Measurements from ENCODE around the gene ZNF512. TPM values are rescaled to one million over a fixed set of nuclear protein-coding genes. Genes with fewer than 3 reads are reported as not detected.

The ZNF512 gene
- total and polyA plus RNA-seq, 2 experiments from 2014 or later: 16.1 to 16.7 TPM

DNA sequence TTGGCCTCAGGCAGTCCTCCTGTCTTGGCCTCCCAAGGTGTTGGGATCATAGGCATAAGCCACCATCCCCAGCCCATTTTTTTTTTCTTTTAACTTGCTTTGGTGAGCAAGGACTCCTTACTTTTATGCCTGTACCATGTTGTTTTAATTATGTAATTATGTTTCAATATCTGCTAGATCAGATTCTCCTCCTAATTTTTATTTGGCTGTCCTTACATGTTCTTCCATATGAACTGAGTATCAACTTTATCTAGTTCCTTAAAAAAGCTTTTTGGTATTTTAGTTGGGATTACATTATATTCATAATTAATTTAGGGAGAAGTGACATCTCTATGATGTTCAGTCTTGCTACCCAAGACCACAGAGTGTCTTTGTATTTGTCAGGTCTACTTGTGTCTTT, 62.4 kb downstream of the ZNF512 start:
- Histone ChIP-seq H2AFZ (no peak overlapping the region), H3K27ac (no peak overlapping the region), H3K79me2 (ENCODE audit: insufficient read depth) (no peaks in the 10 kb centered on the region), H3K9ac (no peak overlapping the region), H3F3A (ENCODE audit: insufficient read depth) (peaks cover 29% of the 10 kb centered on the region), H4K20me1 (ENCODE audit: insufficient read depth) (no peaks in the 10 kb centered on the region), H3K4me1 (ENCODE audit: insufficient read depth) (0 out of 2 replicates have a peak, but pooled peaks cover 5% of the 10 kb centered on the region), H3K27me3 (replicated peaks; ENCODE audit: insufficient read depth) (no peaks in the 10 kb centered on the region), H3K4me2 (ENCODE audit: unreplicated experiment) (no peak overlapping the region), H3K9me2 (ENCODE audit: insufficient read depth) (no peaks in the 10 kb centered on the region), H3K4me3 (no peak overlapping the region), H3K9me3 (ENCODE audit: low read depth) (no peaks in the 10 kb centered on the region), H3K36me3 (ENCODE audit: low read depth) (peaks cover 43% of the 10 kb centered on the region)
- no peak for DNase-seq
- TF ChIP-seq EZH2phosphoT487 (IDR thresholded peaks at IDR 0.05; ENCODE audit: insufficient read depth, low read depth) (no peak), EZH2 (IDR thresholded peaks at IDR 0.05; ENCODE audit: insufficient read depth, poor library complexity, severe bottlenecking) (no peak)
- in situ Hi-C loops (cut with MboI): no loop called here

DNA sequence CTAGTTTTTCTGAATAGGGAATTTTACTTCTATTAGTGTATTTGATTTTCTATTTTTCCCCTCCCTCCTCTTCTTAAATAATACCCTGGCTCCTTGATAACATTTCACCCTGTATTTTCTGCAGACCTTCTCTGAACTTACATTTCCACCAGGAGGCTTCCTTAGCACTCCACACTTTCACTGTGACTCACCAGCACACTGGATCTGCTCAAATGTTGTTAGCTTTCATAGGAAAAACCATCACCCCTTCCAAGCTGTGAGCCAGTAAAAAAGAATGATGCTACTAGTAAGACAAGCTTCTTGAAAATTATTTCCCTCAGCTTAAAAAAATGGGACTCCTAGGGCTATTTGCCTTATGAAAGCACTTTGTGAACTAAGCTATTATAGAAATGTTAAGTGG, 64.4 kb downstream of the ZNF512 start:
- Histone ChIP-seq H3K4me3 (no peak overlapping the region), H3K9me2 (ENCODE audit: insufficient read depth) (no peaks in the 10 kb centered on the region), H3K9me3 (ENCODE audit: low read depth) (no peaks in the 10 kb centered on the region), H3K4me1 (ENCODE audit: insufficient read depth) (0 out of 2 replicates have a peak, but pooled peaks cover 5% of the 10 kb centered on the region), H3F3A (ENCODE audit: insufficient read depth) (peaks cover 32% of the 10 kb centered on the region), H3K27me3 (replicated peaks; ENCODE audit: insufficient read depth) (no peaks in the 10 kb centered on the region), H3K9ac (no peak overlapping the region), H3K27ac (no peak overlapping the region), H3K79me2 (ENCODE audit: insufficient read depth) (no peaks in the 10 kb centered on the region), H3K36me3 (ENCODE audit: low read depth) (peaks cover 47% of the 10 kb centered on the region), H3K4me2 (ENCODE audit: unreplicated experiment) (no peak overlapping the region), H4K20me1 (ENCODE audit: insufficient read depth) (no peaks in the 10 kb centered on the region), H2AFZ (no peak overlapping the region)
- TF ChIP-seq EZH2 (IDR thresholded peaks at IDR 0.05; ENCODE audit: insufficient read depth, poor library complexity, severe bottlenecking) (no peak), EZH2phosphoT487 (IDR thresholded peaks at IDR 0.05; ENCODE audit: insufficient read depth, low read depth) (no peak)
- peak; percentile 73 for DNase-seq
- in situ Hi-C loops (cut with MboI): no loop called here

DNA sequence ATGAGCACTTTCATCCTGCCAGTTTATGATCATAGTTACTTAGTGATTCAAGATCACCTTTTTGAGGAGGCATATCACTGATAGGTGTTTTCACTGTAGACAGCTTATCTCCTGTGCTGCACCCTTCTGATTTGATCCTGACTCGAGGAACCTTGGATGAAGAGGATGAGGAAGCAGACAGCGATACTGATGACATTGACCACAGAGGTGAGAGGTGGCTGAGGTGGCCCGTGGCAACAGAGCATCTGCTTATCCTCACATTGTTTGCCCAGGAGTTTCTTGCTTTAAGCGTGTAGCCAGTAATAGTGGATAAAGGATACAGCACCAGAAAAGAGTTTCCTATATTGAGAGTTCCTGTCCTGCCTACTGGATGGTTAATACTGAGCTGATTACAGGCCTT, 64.9 kb downstream of the ZNF512 start:
- 94 to 95% methylated on average over 4 of the region's 4 CpGs for WGBS, 2 experiments (ENCODE audit: low coverage in 1 of 2, low lambda C conversion rate in 2 of 2, missing lambda C conversion rate in 2 of 2)
- in situ Hi-C loops (cut with MboI): no loop called here
- H3K36me3 ChIP-seq (ENCODE audit: low read depth): peaks cover 51% of the 10 kb centered on the region

DNA sequence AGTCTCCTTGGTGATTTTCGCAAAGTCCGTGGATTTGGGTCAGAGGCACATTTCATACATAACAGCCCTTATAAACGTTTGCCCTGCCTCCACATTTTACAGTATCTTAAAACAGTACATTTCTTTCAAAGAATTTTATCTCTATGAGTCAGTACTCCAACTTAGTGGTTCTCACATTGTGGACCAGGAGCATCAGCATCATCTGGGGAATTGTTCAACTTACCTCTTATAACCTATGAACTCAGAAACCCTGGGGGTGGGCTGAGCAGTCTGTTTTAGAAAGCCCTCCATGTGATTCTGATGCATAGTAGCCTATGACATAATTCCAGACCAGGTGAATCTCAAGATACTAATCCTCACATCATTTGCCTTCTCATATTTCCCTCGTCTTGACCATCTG, 68.2 kb downstream of the ZNF512 start:
- H3K79me2 ChIP-seq (ENCODE audit: insufficient read depth): no peaks in the 10 kb centered on the region
- peaks cover 68% of the 10 kb centered on the region for H3K36me3 ChIP-seq (ENCODE audit: low read depth)
- in situ Hi-C loops (cut with MboI): no loop called here
- TF ChIP-seq EZH2 (IDR thresholded peaks at IDR 0.05; ENCODE audit: insufficient read depth, poor library complexity, severe bottlenecking): no peak
- no peak for TF ChIP-seq EZH2phosphoT487 (IDR thresholded peaks at IDR 0.05; ENCODE audit: insufficient read depth, low read depth)
- no peaks in the 10 kb centered on the region for H3K9me2 ChIP-seq (ENCODE audit: insufficient read depth)
- H3K4me2 ChIP-seq (ENCODE audit: unreplicated experiment): no peak overlapping the region
- H3K27ac ChIP-seq: no peak overlapping the region
- no peak overlapping the region for H3K4me3 ChIP-seq
- H3K27me3 ChIP-seq (replicated peaks; ENCODE audit: insufficient read depth): no peaks in the 10 kb centered on the region
- H4K20me1 ChIP-seq (ENCODE audit: insufficient read depth): no peaks in the 10 kb centered on the region
- 0 out of 2 replicates have a peak, but pooled peaks cover 5% of the 10 kb centered on the region for H3K4me1 ChIP-seq (ENCODE audit: insufficient read depth)
- no peak overlapping the region for H3K9ac ChIP-seq
- H3F3A ChIP-seq (ENCODE audit: insufficient read depth): peaks cover 56% of the 10 kb centered on the region
- no peak overlapping the region for H2AFZ ChIP-seq
- no peaks in the 10 kb centered on the region for H3K9me3 ChIP-seq (ENCODE audit: low read depth)
- 50 to 52% methylated on average over 4 of the region's 4 CpGs for WGBS, 2 experiments (ENCODE audit: low coverage in 1 of 2, low lambda C conversion rate in 2 of 2, missing lambda C conversion rate in 2 of 2)
- DNase-seq: no peak

More for the DNA sequence above, 64.9 kb downstream of the ZNF512 start:
- 0 out of 2 replicates have a peak, but pooled peaks cover 5% of the 10 kb centered on the region for H3K4me1 ChIP-seq (ENCODE audit: insufficient read depth)
- no peaks in the 10 kb centered on the region for H4K20me1 ChIP-seq (ENCODE audit: insufficient read depth)
- DNase-seq: no peak
- H3K9me2 ChIP-seq (ENCODE audit: insufficient read depth): no peaks in the 10 kb centered on the region
- H3K9me3 ChIP-seq (ENCODE audit: low read depth): no peaks in the 10 kb centered on the region
- TF ChIP-seq EZH2phosphoT487 (IDR thresholded peaks at IDR 0.05; ENCODE audit: insufficient read depth, low read depth) (no peak), EZH2 (IDR thresholded peaks at IDR 0.05; ENCODE audit: insufficient read depth, poor library complexity, severe bottlenecking) (no peak)
- H3K9ac ChIP-seq: no peak overlapping the region
- H2AFZ ChIP-seq: no peak overlapping the region
- no peak overlapping the region for H3K27ac ChIP-seq
- H3F3A ChIP-seq (ENCODE audit: insufficient read depth): peaks cover 36% of the 10 kb centered on the region
- H3K27me3 ChIP-seq (replicated peaks; ENCODE audit: insufficient read depth): no peaks in the 10 kb centered on the region
- H3K4me3 ChIP-seq: no peak overlapping the region
- H3K79me2 ChIP-seq (ENCODE audit: insufficient read depth): no peaks in the 10 kb centered on the region
- no peak overlapping the region for H3K4me2 ChIP-seq (ENCODE audit: unreplicated experiment)

DNA sequence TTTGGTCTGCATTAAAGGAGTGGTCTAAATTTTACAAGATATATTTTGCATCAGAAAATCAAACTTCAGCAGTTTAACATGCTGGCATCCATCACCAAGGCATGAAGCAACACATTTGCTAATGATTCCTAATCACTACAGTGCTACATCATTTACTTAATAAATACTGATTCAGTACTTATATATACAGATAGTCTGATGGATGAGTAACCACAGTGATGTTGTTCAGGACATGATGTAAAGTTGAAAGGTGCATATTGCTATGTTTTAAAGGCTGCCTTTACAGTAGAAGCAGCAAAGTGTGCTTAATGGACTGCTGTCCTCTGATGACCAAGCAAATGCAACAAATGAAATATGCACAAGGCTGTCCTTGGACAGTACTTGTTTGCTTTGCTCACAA, 69.5 kb downstream of the ZNF512 start:
- in situ Hi-C loops (cut with MboI): no loop called here
- peaks cover 46% of the 10 kb centered on the region for H3F3A ChIP-seq (ENCODE audit: insufficient read depth)
- peaks cover 79% of the 10 kb centered on the region for H3K36me3 ChIP-seq (ENCODE audit: low read depth)

More for the DNA sequence above, 69.5 kb downstream of the ZNF512 start:
- Histone ChIP-seq H4K20me1 (ENCODE audit: insufficient read depth) (no peaks in the 10 kb centered on the region), H3K79me2 (ENCODE audit: insufficient read depth) (no peaks in the 10 kb centered on the region), H3K4me2 (ENCODE audit: unreplicated experiment) (no peak overlapping the region), H2AFZ (no peak overlapping the region), H3K4me3 (no peak overlapping the region), H3K9me2 (ENCODE audit: insufficient read depth) (no peaks in the 10 kb centered on the region), H3K27ac (no peak overlapping the region), H3K9me3 (ENCODE audit: low read depth) (no peaks in the 10 kb centered on the region), H3K27me3 (replicated peaks; ENCODE audit: insufficient read depth) (no peaks in the 10 kb centered on the region), H3K9ac (no peak overlapping the region), H3K4me1 (ENCODE audit: insufficient read depth) (0 out of 2 replicates have a peak, but pooled peaks cover 4% of the 10 kb centered on the region)
- TF ChIP-seq EZH2 (IDR thresholded peaks at IDR 0.05; ENCODE audit: insufficient read depth, poor library complexity, severe bottlenecking) (no peak), EZH2phosphoT487 (IDR thresholded peaks at IDR 0.05; ENCODE audit: insufficient read depth, low read depth) (no peak)
- DNase-seq: no peak

Data from GM23248 (cell line).